ENCODE measurements around the gene RSPH1.

The RSPH1 gene

GRCh38 chr21:42445311-42445710, 50.7 kb downstream of the RSPH1 start:
- Histone ChIP-seq H4K20me1 (ENCODE audit: control insufficient read depth, insufficient read depth, low read depth, low read length) (no peaks in the 10 kb centered on the region), H3K9me2 (replicated peaks; ENCODE audit: control insufficient read depth, low read length) (no peaks in the 10 kb centered on the region), H3K4me2 (ENCODE audit: low read length) (no peak overlapping the region), H3K9me3 (ENCODE audit: control insufficient read depth, insufficient read depth, low read length) (no peaks in the 10 kb centered on the region), H3F3A (ENCODE audit: control insufficient read depth, insufficient read depth) (no peaks in the 10 kb centered on the region), H3K4me1 (ENCODE audit: control insufficient read depth, low read length) (peaks cover 7% of the 10 kb centered on the region), H3K27me3 (ENCODE audit: control insufficient read depth, low read length) (no peaks in the 10 kb centered on the region), H3K79me2 (ENCODE audit: control insufficient read depth, low read length) (no peaks in the 10 kb centered on the region), H3K36me3 (ENCODE audit: control insufficient read depth, low read length) (no peaks in the 10 kb centered on the region), H3K4me3 (ENCODE audit: low read length) (no peak overlapping the region), H3K27ac (ENCODE audit: low read depth, low read length) (no peak overlapping the region)
- TF ChIP-seq, protein P1, sequence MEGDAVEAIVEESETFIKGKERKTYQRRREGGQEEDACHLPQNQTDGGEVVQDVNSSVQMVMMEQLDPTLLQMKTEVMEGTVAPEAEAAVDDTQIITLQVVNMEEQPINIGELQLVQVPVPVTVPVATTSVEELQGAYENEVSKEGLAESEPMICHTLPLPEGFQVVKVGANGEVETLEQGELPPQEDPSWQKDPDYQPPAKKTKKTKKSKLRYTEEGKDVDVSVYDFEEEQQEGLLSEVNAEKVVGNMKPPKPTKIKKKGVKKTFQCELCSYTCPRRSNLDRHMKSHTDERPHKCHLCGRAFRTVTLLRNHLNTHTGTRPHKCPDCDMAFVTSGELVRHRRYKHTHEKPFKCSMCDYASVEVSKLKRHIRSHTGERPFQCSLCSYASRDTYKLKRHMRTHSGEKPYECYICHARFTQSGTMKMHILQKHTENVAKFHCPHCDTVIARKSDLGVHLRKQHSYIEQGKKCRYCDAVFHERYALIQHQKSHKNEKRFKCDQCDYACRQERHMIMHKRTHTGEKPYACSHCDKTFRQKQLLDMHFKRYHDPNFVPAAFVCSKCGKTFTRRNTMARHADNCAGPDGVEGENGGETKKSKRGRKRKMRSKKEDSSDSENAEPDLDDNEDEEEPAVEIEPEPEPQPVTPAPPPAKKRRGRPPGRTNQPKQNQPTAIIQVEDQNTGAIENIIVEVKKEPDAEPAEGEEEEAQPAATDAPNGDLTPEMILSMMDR (IDR thresholded peaks at IDR 0.05; ENCODE audit: low read depth, low read length, poor library complexity, severe bottlenecking): no peak
- TF ChIP-seq EZH2phosphoT487 (IDR thresholded peaks at IDR 0.05; ENCODE audit: borderline replicate concordance, low read length): no peak

DNA sequence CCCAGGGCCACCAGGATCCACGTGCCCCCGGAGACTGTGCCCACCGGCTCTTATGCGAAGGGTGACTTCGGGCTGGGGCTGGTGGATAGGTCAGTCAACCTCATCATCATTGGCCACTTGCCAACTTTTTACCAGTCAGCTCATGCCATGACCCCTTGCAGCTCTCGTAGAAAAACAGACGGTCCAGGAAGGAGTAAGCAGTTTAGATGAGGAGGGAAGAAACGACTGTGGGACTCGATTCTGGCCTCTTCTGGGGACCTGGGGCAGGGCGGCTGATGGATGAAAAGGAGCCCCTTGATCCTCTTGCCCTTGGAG, 51.3 kb downstream of the RSPH1 start:
- peaks cover 1% of the 10 kb centered on the region for H3K4me1 ChIP-seq (ENCODE audit: control insufficient read depth, low read length)
- no peaks in the 10 kb centered on the region for H3F3A ChIP-seq (ENCODE audit: control insufficient read depth, insufficient read depth)
- H3K4me3 ChIP-seq (ENCODE audit: low read length): no peak overlapping the region
- H3K36me3 ChIP-seq (ENCODE audit: control insufficient read depth, low read length): no peaks in the 10 kb centered on the region
- no peaks in the 10 kb centered on the region for H3K79me2 ChIP-seq (ENCODE audit: control insufficient read depth, low read length)
- no peak for TF ChIP-seq EZH2phosphoT487 (IDR thresholded peaks at IDR 0.05; ENCODE audit: borderline replicate concordance, low read length)
- TF ChIP-seq, protein P1 (IDR thresholded peaks at IDR 0.05; ENCODE audit: low read depth, low read length, poor library complexity, severe bottlenecking): no peak
- H3K27ac ChIP-seq (ENCODE audit: low read depth, low read length): no peak overlapping the region
- H4K20me1 ChIP-seq (ENCODE audit: control insufficient read depth, insufficient read depth, low read depth, low read length): no peaks in the 10 kb centered on the region
- H3K27me3 ChIP-seq (ENCODE audit: control insufficient read depth, low read length): no peaks in the 10 kb centered on the region
- H3K9me3 ChIP-seq (ENCODE audit: control insufficient read depth, insufficient read depth, low read length): no peaks in the 10 kb centered on the region
- no peaks in the 10 kb centered on the region for H3K9me2 ChIP-seq (replicated peaks; ENCODE audit: control insufficient read depth, low read length)
- no peak overlapping the region for H3K4me2 ChIP-seq (ENCODE audit: low read length)

- Histone ChIP-seq H4K20me1 (ENCODE audit: control insufficient read depth, insufficient read depth, low read depth, low read length) (no peaks in the 10 kb centered on the region), H3K9me2 (replicated peaks; ENCODE audit: control insufficient read depth, low read length) (no peaks in the 10 kb centered on the region), H3K4me1 (ENCODE audit: control insufficient read depth, low read length) (no peaks in the 10 kb centered on the region), H3K4me3 (ENCODE audit: low read length) (no peak overlapping the region), H3K36me3 (ENCODE audit: control insufficient read depth, low read length) (no peaks in the 10 kb centered on the region), H3F3A (ENCODE audit: control insufficient read depth, insufficient read depth) (no peaks in the 10 kb centered on the region), H3K9me3 (ENCODE audit: control insufficient read depth, insufficient read depth, low read length) (no peaks in the 10 kb centered on the region), H3K4me2 (ENCODE audit: low read length) (no peak overlapping the region), H3K27ac (ENCODE audit: low read depth, low read length) (no peak overlapping the region), H3K79me2 (ENCODE audit: control insufficient read depth, low read length) (no peaks in the 10 kb centered on the region), H3K27me3 (ENCODE audit: control insufficient read depth, low read length) (no peaks in the 10 kb centered on the region)
- TF ChIP-seq, protein P1 (IDR thresholded peaks at IDR 0.05; ENCODE audit: low read depth, low read length, poor library complexity, severe bottlenecking): no peak
- no peak for TF ChIP-seq EZH2phosphoT487 (IDR thresholded peaks at IDR 0.05; ENCODE audit: borderline replicate concordance, low read length)
Measured at GRCh38 chr21:42443876-42444744, 51.9 kb downstream of the RSPH1 start.
